Measurements from ENCODE around the gene SGMS1. TPM values are rescaled to one million over a fixed set of nuclear protein-coding genes. Genes with fewer than 3 reads are reported as not detected.

SGMS1 gene
- total and polyA plus RNA-seq, 2 donors (not counting 3 experiments of a cell fraction or from before 2014, with no cell fraction given): 9.7 to 23.7 TPM

GRCh38 chr10:50406457-50407070 is 217.2 kb downstream of the SGMS1 start:
- no peak for DNase-seq (ENCODE audit: low read depth, low spot score)
- Histone ChIP-seq H3K9me3 (replicated peaks; ENCODE audit: control insufficient read depth, insufficient read depth, low read length) (no peaks in the 10 kb centered on the region), H3K9ac (replicated peaks; ENCODE audit: extremely low read depth, insufficient read depth, low read length) (no peak overlapping the region), H3K27me3 (ENCODE audit: control insufficient read depth in 2 of 2, insufficient read depth in 2 of 2, low read length in 2 of 2) (no peaks in the 10 kb centered on the region), H3K4me1 (ENCODE audit: control insufficient read depth, extremely low read depth, insufficient read depth, low read length) (no peaks in the 10 kb centered on the region), H3K79me2 (ENCODE audit: control insufficient read depth, insufficient read depth, low read length) (peaks cover 45% of the 10 kb centered on the region), H3K36me3 (ENCODE audit: control insufficient read depth in 2 of 2, extremely low read depth in 1 of 2, insufficient read depth in 2 of 2, low read length in 2 of 2) (no peaks in the 10 kb centered on the region), H4K20me1 (replicated peaks; ENCODE audit: control insufficient read depth, extremely low read depth, insufficient read depth, low read length) (no peaks in the 10 kb centered on the region), H3K27ac (ENCODE audit: insufficient read depth, low read depth, low read length) (no peak overlapping the region), H3K4me2 (ENCODE audit: insufficient read depth, low read length) (no peak overlapping the region), H2AFZ (ENCODE audit: low read depth, low read length) (no peak overlapping the region), H3K4me3 (replicated peaks in 1 of 3; ENCODE audit: insufficient read depth in 1 of 3, low read depth in 1 of 3, low read length in 3 of 3) (no peak overlapping the region), H3K9me1 (replicated peaks; ENCODE audit: control insufficient read depth, extremely low read depth, insufficient read depth, low read length) (no peaks in the 10 kb centered on the region)
- POLR2A ChIA-PET: no interaction called here
- no TSS peak for BruUV-seq (replicated peaks)
- TF ChIP-seq JUN (IDR thresholded peaks at IDR 0.05; ENCODE audit: borderline replicate concordance, insufficient read depth, insufficient read length, low read depth): no peak
- TF ChIP-seq POLR2AphosphoS5 (IDR thresholded peaks at IDR 0.05; ENCODE audit: insufficient read depth, low read depth, low read length): no peak
- TF ChIP-seq CTCF (IDR thresholded peaks at IDR 0.05; ENCODE audit: extremely low read depth in 1 of 2, insufficient read depth in 1 of 2, low read depth in 1 of 2, low read length in 2 of 2): no peak
- no peak for TF ChIP-seq GATA2 (IDR thresholded peaks at IDR 0.05; ENCODE audit: insufficient read depth, insufficient read length, low read depth, low read length)
- no peak for TF ChIP-seq POLR2A (IDR thresholded peaks at IDR 0.05; ENCODE audit: low read depth, low read length)
- TF ChIP-seq EZH2 (IDR thresholded peaks at IDR 0.05; ENCODE audit: borderline replicate concordance, low read depth, low read length, severe bottlenecking): no peak
- no peak for TF ChIP-seq MAX (IDR thresholded peaks at IDR 0.05; ENCODE audit: insufficient read depth, insufficient read length)
- no peak for TF ChIP-seq FOS (IDR thresholded peaks at IDR 0.05; ENCODE audit: borderline replicate concordance, insufficient read depth, low read length)
- no peak for TF ChIP-seq MYC (IDR thresholded peaks at IDR 0.05; ENCODE audit: low read depth, low read length)
- intact Hi-C loops (cut with micrococcal nuclease) (no loop called here), dilution Hi-C loops (cut with MboI; ENCODE audit: extremely low pct_ligation_motif_present, low sequenced_read_pairs) (no loop called here)
- CTCF ChIA-PET: interaction anchor here (0.8 to 1.2 kb wide), 5 partner anchors 10 to 247 kb away, joined by 3 to 7 read pairs (median 3); no protein-coding TSS in a partner anchor
- FAIRE-seq: no peak

Measured in endothelial cell of umbilical vein (primary cell).